Upper lobe of left lung (tissue), 6 donors: ENCODE results near the gene B3GALT6. TPM values are rescaled to one million over a fixed set of nuclear protein-coding genes. Genes with fewer than 3 reads are reported as not detected.

Experiments used
- ATAC-seq, 2 donors: fragments of 200-7000 bp; cut with Tn5 transposase; one replicate each; pipeline ENCODE4 v1.9.1; 2022; ENCODE audit warnings: mild to moderate bottlenecking in 2 of 2, moderate library complexity in 2 of 2; ENCODE audit not compliant: low FRiP score in 2 of 2
- DNase-seq, 2 donors: peaks; one replicate each; pipeline ENCODE4 v3.0.0-alpha.2; 2019 to 2020
- H3K27ac ChIP-seq, 4 donors: fragments of 200-600 bp; sonication (generic); one replicate each; pipeline ENCODE4 v1.5.1; 2016 to 2019
- H3K27me3 ChIP-seq, 4 donors: fragments of 200-600 bp; sonication (generic); one replicate each; pipeline ENCODE4 v1.5.1; 2017 to 2019
- H3K36me3 ChIP-seq, 4 donors: fragments of 200-600 bp; sonication (generic); one replicate each; pipeline ENCODE4 v1.5.1; 2016 to 2019
- H3K4me1 ChIP-seq, 4 donors: fragments of 200-600 bp; sonication (generic); one replicate each; pipeline ENCODE4 v1.5.1; 2018 to 2019
- H3K4me3 ChIP-seq, 4 donors: fragments of 200-600 bp; sonication (generic); one replicate each; pipeline ENCODE4 v1.5.1; 2017 to 2019; ENCODE audit warnings: mild to moderate bottlenecking in 2 of 4, moderate library complexity in 1 of 4
- H3K9me3 ChIP-seq, 4 donors: fragments of 200-600 bp; sonication (generic); one replicate each; pipeline ENCODE4 v1.5.1; 2018 to 2019
- EP300 ChIP-seq, 4 donors: sonication (generic); formaldehyde crosslinking; IDR thresholded peaks; one replicate each; pipeline ENCODE4 v1.5.1; 2017; ENCODE audit warnings: antibody characterized with exemption in 4 of 4, control low read depth in 2 of 4
- POLR2A ChIP-seq, 4 donors: fragments of 450-650 bp; IDR thresholded peaks; one replicate each; pipeline ENCODE4 v1.5.1; 2016 to 2017; ENCODE audit warnings: antibody characterized with exemption in 4 of 4, mild to moderate bottlenecking in 2 of 4
- POLR2AphosphoS5 ChIP-seq, 2 donors: sonication (generic); formaldehyde crosslinking; IDR thresholded peaks; one replicate each; pipeline ENCODE4 v1.5.1; 2017; ENCODE audit warnings: antibody characterized with exemption in 2 of 2
- WGBS, 2 donors: methylation state at CpG; one replicate each; pipeline ENCODE4 v1.1.5; 2017 to 2018; 5-methylcytosine and 5-hydroxymethylcytosine counted together
- total RNA-seq, 6 donors: library from RNA; depleted of rRNA in 4 of 6; stranded (reverse); fragments of >200 nt in 4 of 6; gene quantifications; one replicate each; pipeline versions ENCODE4 v1.1.0 to v1.2.1, GENCODE V29; 2016 to 2021
- TF ChIP-seq, protein P1 (sequence below), 6 experiments: fragments of 450-650 bp in 4 of 6; fragments of 200-600 bp in 2 of 6; sonication (generic) in 2 of 6; IDR thresholded peaks; one replicate each; pipeline ENCODE4 v1.5.1; 2016 to 2019; ENCODE audit warnings: antibody characterized with exemption in 6 of 6
- donor health status: DM: no; HTN: no; CAD: no; lungs with moderate emphysema.
- donor health status: DM: no; HTN: yes; CAD: no; lungs with severe emphysema.

Gene B3GALT6
- total RNA-seq, 6 donors from 2014 or later: 15.2 to 31.3 (median 19.9) TPM

DNA sequence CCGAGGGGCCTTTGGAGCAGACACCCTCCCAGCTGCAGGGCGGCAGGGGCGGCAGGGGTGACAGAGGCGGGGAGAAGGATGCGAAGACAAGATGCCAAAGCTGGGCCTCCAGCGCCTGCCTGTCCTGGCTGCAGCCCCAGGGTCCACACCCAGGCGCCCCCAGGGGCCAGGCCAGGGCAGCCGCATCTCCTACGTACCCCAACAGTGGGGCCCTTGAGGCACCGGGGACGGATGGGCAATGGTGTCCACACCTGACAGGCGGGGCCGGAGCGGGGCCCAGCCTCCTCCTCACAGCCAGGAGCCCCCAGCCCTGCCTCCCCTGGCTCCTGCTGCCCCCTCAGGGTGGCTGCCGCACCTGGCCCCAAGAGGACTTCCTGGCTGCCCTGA is 7.2 kb downstream of the B3GALT6 start:
- H3K27ac ChIP-seq: no peak overlapping the region

DNA sequence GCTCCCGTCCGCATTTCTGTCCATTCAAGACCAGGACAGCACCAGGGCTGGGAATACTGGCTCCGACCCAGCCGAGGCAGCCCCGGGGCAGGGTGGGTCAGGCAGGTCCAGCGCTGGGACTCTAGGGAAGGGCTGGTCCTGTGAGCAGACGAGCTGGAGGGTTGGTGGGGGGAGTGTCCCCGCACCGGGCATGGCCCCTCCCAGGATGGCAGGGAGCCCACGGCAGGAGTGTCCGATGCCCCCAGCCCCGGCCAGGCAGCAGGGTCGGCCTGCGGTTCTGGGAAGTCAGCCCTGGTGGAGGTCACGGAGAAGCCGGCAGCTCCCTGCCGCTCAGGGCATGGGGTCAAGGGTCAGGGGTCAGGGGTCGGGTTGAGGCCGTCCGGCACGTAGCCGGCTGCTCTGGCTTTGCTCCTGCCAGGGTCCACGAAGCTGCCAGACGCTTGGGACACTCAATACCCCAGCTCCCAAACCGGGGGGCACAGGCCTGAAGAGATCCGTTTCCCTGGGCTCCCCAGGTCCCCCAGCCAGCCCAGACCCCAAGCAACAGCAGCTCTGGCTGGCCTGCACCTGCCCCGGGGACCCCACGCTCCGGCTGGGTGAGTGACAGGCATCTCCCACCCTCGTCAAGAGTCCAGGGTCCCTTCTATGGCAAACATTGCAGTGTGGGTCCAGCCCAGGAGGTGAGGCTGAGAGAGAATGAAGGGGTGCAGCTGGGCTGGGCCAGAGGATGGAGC is 7.7 kb downstream of the B3GALT6 start:
- DNase-seq (peak in 1 of 2 donors; percentile 74), ATAC-seq (no peak)
- Histone ChIP-seq H3K4me1 (peaks cover 0 to 31% (median 10%) of the 10 kb centered on the region in 4 donors), H3K36me3 (no peaks in the 10 kb centered on the region), H3K27me3 (peaks cover 0 to 30% (median 11%) of the 10 kb centered on the region in 4 donors), H3K9me3 (no peaks in the 10 kb centered on the region), H3K4me3 (no peak overlapping the region), H3K27ac (no peak overlapping the region)
- WGBS, 2 donors: 52 to 60% methylated on average over 2 to 26 of the region's 30 CpGs
- no peak for TF ChIP-seq EP300 (IDR thresholded peaks at IDR 0.05)
- TF ChIP-seq POLR2A (IDR thresholded peaks at IDR 0.05): no peak
- TF ChIP-seq, protein P1, sequence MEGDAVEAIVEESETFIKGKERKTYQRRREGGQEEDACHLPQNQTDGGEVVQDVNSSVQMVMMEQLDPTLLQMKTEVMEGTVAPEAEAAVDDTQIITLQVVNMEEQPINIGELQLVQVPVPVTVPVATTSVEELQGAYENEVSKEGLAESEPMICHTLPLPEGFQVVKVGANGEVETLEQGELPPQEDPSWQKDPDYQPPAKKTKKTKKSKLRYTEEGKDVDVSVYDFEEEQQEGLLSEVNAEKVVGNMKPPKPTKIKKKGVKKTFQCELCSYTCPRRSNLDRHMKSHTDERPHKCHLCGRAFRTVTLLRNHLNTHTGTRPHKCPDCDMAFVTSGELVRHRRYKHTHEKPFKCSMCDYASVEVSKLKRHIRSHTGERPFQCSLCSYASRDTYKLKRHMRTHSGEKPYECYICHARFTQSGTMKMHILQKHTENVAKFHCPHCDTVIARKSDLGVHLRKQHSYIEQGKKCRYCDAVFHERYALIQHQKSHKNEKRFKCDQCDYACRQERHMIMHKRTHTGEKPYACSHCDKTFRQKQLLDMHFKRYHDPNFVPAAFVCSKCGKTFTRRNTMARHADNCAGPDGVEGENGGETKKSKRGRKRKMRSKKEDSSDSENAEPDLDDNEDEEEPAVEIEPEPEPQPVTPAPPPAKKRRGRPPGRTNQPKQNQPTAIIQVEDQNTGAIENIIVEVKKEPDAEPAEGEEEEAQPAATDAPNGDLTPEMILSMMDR (IDR thresholded peaks at IDR 0.05): no peak
- no peak for TF ChIP-seq POLR2AphosphoS5 (IDR thresholded peaks at IDR 0.05)

More for the DNA sequence above, 7.2 kb downstream of the B3GALT6 start:
- no peak for ATAC-seq
- Histone ChIP-seq H3K27me3 (peaks cover 0 to 30% (median 11%) of the 10 kb centered on the region in 4 donors), H3K36me3 (no peaks in the 10 kb centered on the region), H3K9me3 (no peaks in the 10 kb centered on the region), H3K4me3 (no peak overlapping the region), H3K4me1 (peaks cover 0 to 35% (median 10%) of the 10 kb centered on the region in 4 donors)
- 67 to 70% methylated on average over 1 to 14 of the region's 15 CpGs for WGBS, 2 donors
- peak in 1 of 2 donors; percentile 77 for DNase-seq
- TF ChIP-seq, protein P1 (IDR thresholded peaks at IDR 0.05): no peak
- TF ChIP-seq POLR2A (IDR thresholded peaks at IDR 0.05) (no peak), EP300 (IDR thresholded peaks at IDR 0.05) (no peak), POLR2AphosphoS5 (IDR thresholded peaks at IDR 0.05) (no peak)

DNA sequence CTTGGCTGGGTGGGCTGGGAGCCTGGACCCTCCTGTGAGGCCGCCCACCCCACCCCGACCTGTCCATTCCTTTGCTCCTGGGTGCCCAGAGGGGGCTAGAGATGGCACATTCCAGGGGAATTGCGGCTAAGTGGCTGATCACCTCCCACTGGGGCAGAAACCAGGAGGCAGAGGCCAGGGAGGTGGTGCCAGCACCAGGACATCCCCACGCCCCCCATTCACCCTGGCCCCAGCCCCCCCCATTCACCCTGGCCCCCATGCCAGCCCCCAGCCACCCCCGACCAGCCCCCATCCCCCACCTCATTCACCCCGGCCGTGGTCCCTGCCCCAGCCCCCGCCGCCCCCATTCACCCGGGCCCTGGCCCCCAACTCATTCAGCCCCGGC is 8.3 kb downstream of the B3GALT6 start:
- ATAC-seq: no peak
- Histone ChIP-seq H3K36me3 (no peaks in the 10 kb centered on the region), H3K4me3 (no peak overlapping the region), H3K9me3 (no peaks in the 10 kb centered on the region), H3K4me1 (peaks cover 0 to 27% (median 10%) of the 10 kb centered on the region in 4 donors), H3K27ac (no peak overlapping the region), H3K27me3 (peaks cover 0 to 31% (median 12%) of the 10 kb centered on the region in 4 donors)
- DNase-seq: no peak
- TF ChIP-seq, protein P1 (IDR thresholded peaks at IDR 0.05): no peak
- TF ChIP-seq POLR2A (IDR thresholded peaks at IDR 0.05) (no peak), POLR2AphosphoS5 (IDR thresholded peaks at IDR 0.05) (no peak), EP300 (IDR thresholded peaks at IDR 0.05) (no peak)
- WGBS, 2 donors: 58% methylated on average over 3 of the region's 11 CpGs; no CpG with 5 or more reads in 1 of the 2 donors

DNA sequence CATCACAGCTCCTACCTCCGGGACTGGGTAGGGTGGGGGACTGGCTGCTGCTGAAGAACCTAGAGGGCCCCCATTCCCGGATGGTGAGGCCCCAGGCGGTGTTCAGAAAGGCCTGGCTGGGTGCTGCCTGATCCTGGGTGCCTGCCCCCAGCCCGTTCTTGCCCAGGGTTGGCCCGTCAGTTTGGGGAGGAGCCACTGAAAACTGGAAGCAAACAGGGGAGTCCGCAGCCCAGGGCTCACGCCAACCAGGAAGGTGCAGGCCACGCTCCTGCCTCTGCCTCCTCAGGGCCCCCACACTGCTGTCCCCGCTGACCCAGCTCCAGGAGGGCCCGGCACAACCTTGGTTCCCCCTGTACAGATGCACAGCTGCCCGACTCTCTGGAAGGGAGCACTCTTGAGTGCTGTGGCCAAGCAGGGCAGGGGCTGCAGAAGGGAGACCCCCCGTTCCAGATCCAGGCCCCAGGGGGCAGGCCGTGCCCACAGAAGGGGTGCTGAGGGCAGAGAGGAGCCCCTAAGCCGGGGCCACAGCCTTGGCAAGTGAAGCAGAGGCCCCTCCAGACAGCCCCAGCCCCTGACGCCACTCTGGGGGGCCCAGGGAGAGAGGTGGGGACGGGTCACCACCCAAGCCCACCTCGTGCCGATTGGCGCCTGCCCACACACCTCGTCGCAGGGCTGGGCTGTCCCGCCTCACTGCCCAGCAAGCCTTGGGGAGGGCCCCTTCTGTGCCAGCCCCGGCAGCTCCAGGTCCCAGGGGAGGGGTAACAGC is 9.0 kb downstream of the B3GALT6 start:
- no peak for ATAC-seq
- Histone ChIP-seq H3K27me3 (peaks cover 0 to 38% (median 15%) of the 10 kb centered on the region in 4 donors), H3K9me3 (no peaks in the 10 kb centered on the region), H3K27ac (no peak overlapping the region), H3K4me3 (no peak overlapping the region), H3K36me3 (no peaks in the 10 kb centered on the region), H3K4me1 (peaks cover 0 to 28% (median 11%) of the 10 kb centered on the region in 4 donors)
- 47 to 59% methylated on average over 10 to 23 of the region's 23 CpGs for WGBS, 2 donors
- DNase-seq: peak in 1 of 2 donors; percentile 70
- TF ChIP-seq, protein P1 (IDR thresholded peaks at IDR 0.05): no peak
- no peak for TF ChIP-seq POLR2A (IDR thresholded peaks at IDR 0.05)
- TF ChIP-seq POLR2AphosphoS5 (IDR thresholded peaks at IDR 0.05): no peak
